NCI-H748 (cell line): ENCODE results near the gene TMEM143.
"Not testable (repeated sequence)": the region's sequence is repeated elsewhere in the genome, so short reads cannot be mapped to it uniquely, and the experiment has no call there.

Source experiments
- DNase-seq: peaks from one replicate; lab custom pipeline; 2025; ENCODE audit not compliant: unreplicated experiment; lab: John Stamatoyannopoulos, UW

The TMEM143 gene

GRCh38 chr19:48296963-48297734 is 66.6 kb downstream of the TMEM143 start:
- no peak for DNase-seq

GRCh38 chr19:48295458-48295857 is 68.3 kb downstream of the TMEM143 start:
- no peak for DNase-seq

- DNase-seq, result no peak
Measured at GRCh38 chr19:48292798-48293197, 70.9 kb downstream of the TMEM143 start.

- not testable (repeated sequence) for DNase-seq
Measured at GRCh38 chr19:48291489-48291815, 72.3 kb downstream of the TMEM143 start.

GRCh38 chr19:48290771-48291488 is 72.8 kb downstream of the TMEM143 start:
- DNase-seq, result peak; percentile 66

GRCh38 chr19:48290401-48290770 is 73.4 kb downstream of the TMEM143 start:
- DNase-seq, result no peak

- DNase-seq, result no peak
Measured at GRCh38 chr19:48287748-48288147, 76.0 kb downstream of the TMEM143 start.

GRCh38 chr19:48284896-48285295 is 78.8 kb downstream of the TMEM143 start:
- no peak for DNase-seq

- no peak for DNase-seq
Measured at GRCh38 chr19:48283908-48284307, 79.8 kb downstream of the TMEM143 start.
